ENCODE data around the gene UQCC2.

UQCC2 gene

GRCh38 chr6:33711140-33712129 lies at the start of gene UQCC2:
TSS of gene UQCC2 (minus strand) at chr6:33711700. CDS start at chr6:33711686, 14 bp downstream.
- peak; percentile 93 to 99 (median 96) for DNase-seq
- intact Hi-C loops (cut with DNase I) = loop anchor here (5.0 kb wide), 2 partner anchors 51 to 76 kb away; partner anchors contain the start of gene LEMD2

- intact Hi-C loops (cut with DNase I) = loop anchor here (5.0 to 10.0 kb wide), 2 partner anchors 48 to 175 kb away; partner anchors contain the start of genes BAK1 and UQCC2
- no peak for DNase-seq
Observed at GRCh38 chr6:33759887-33760629, 48.6 kb upstream of the UQCC2 start.

GRCh38 chr6:33758815-33759216 lies 47.3 kb upstream of the UQCC2 start:
- DNase-seq = no peak
- intact Hi-C loops (cut with DNase I) = no loop called here

GRCh38 chr6:33757906-33758305 lies 46.4 kb upstream of the UQCC2 start:
- intact Hi-C loops (cut with DNase I) = no loop called here
- no peak for DNase-seq

GRCh38 chr6:33757113-33757512 lies 45.6 kb upstream of the UQCC2 start:
- DNase-seq = no peak
- intact Hi-C loops (cut with DNase I) = no loop called here

- intact Hi-C loops (cut with DNase I) = no loop called here
- DNase-seq = no peak
Observed at GRCh38 chr6:33756211-33756954, 44.9 kb upstream of the UQCC2 start.

- intact Hi-C loops (cut with DNase I) = no loop called here
- no peak for DNase-seq
Observed at GRCh38 chr6:33755070-33755869, 43.8 kb upstream of the UQCC2 start.

GRCh38 chr6:33754222-33754621 lies 42.7 kb upstream of the UQCC2 start:
- DNase-seq = no peak
- intact Hi-C loops (cut with DNase I) = no loop called here

- DNase-seq = no peak
- intact Hi-C loops (cut with DNase I) = no loop called here
Observed at GRCh38 chr6:33752646-33753015, 41.1 kb upstream of the UQCC2 start.

- intact Hi-C loops (cut with DNase I) = no loop called here
- no peak for DNase-seq
Observed at GRCh38 chr6:33751771-33752645, 40.5 kb upstream of the UQCC2 start.

- no peak for DNase-seq
- intact Hi-C loops (cut with DNase I) = no loop called here
Observed at GRCh38 chr6:33750244-33750991, 38.9 kb upstream of the UQCC2 start.

GRCh38 chr6:33749401-33749800 lies 37.9 kb upstream of the UQCC2 start:
- intact Hi-C loops (cut with DNase I) = loop anchor here (10.0 kb wide), 1 partner anchor 405 kb away; no protein-coding TSS in a partner anchor
- no peak for DNase-seq

- no peak for DNase-seq
Observed at GRCh38 chr6:33748841-33749240, 37.3 kb upstream of the UQCC2 start.

GRCh38 chr6:33747823-33748222 lies 36.3 kb upstream of the UQCC2 start:
- intact Hi-C loops (cut with DNase I) = loop anchor here (10.0 kb wide), 1 partner anchor 407 kb away; no protein-coding TSS in a partner anchor
- no peak for DNase-seq

More at GRCh38 chr6:33748841-33749240, 37.3 kb upstream of the UQCC2 start:
- intact Hi-C loops (cut with DNase I) = loop anchor here (10.0 kb wide), 1 partner anchor 406 kb away; no protein-coding TSS in a partner anchor

GRCh38 chr6:33746651-33747100 lies 35.2 kb upstream of the UQCC2 start, which contains the start of gene IP6K3:
TSS of gene IP6K3 (minus strand) at chr6:33746905. CDS start at chr6:33735476, 11,429 bp downstream.
- intact Hi-C loops (cut with DNase I) = loop anchor here (10.0 kb wide), 1 partner anchor 408 kb away; no protein-coding TSS in a partner anchor
- peak; percentile 58 to 97 (median 83) for DNase-seq

- intact Hi-C loops (cut with DNase I) = loop anchor here (10.0 kb wide), 1 partner anchor 409 kb away; no protein-coding TSS in a partner anchor
- peak; percentile 25 to 95 (median 77) for DNase-seq
Observed at GRCh38 chr6:33746036-33746600, 34.6 kb upstream of the UQCC2 start.

- intact Hi-C loops (cut with DNase I) = loop anchor here (10.0 kb wide), 1 partner anchor 409 kb away; no protein-coding TSS in a partner anchor
- no peak for DNase-seq
Observed at GRCh38 chr6:33745548-33745947, 34.0 kb upstream of the UQCC2 start.
